WTC11 (cell line): Measurements from ENCODE around the gene LRRC70. TPM values are rescaled to one million over a fixed set of nuclear protein-coding genes. Genes with fewer than 3 reads are reported as not detected.

ENCODE experiments used
- ATAC-seq: fragments of 200-7000 bp; cut with Tn5 transposase; 2 replicates; pipeline ENCODE4 v1.10.0; 2021; ENCODE audit warnings: mild to moderate bottlenecking, moderate library complexity
- CTCF ChIA-PET: fragments of 300-600 bp; sonication (Branson Sonifier 250); formaldehyde crosslinking; loops from one replicate; lab custom pipeline; 2021; ENCODE audit warnings: antibody characterized with exemption; lab: Charles Lee
- POLR2A ChIA-PET: fragments of 350-600 bp; sonication (Branson Sonifier 250); formaldehyde crosslinking; loops from one replicate; lab custom pipeline; 2021; ENCODE audit warnings: antibody characterized with exemption; lab: Charles Lee
- DNase-seq: peaks from one replicate; pipeline ENCODE4 v3.0.0; 2021; ENCODE audit warnings: low spot score
- H3K27ac Mint-ChIP-seq: 2 replicates; pipeline ENCODE4 v1.8.0; 2021; ENCODE audit warnings: mixed read lengths
- H3K27me3 Mint-ChIP-seq: 2 replicates; pipeline ENCODE4 v1.8.0; 2021; ENCODE audit warnings: low read depth, mild to moderate bottlenecking, moderate library complexity, mixed read lengths
- H3K36me3 Mint-ChIP-seq: 2 replicates; pipeline ENCODE4 v1.8.0; 2021; ENCODE audit warnings: mixed read lengths
- H3K4me1 Mint-ChIP-seq: 2 replicates; pipeline ENCODE4 v1.8.0; 2022; ENCODE audit warnings: mixed read lengths
- H3K4me3 Mint-ChIP-seq: 2 replicates; pipeline ENCODE4 v1.8.0; 2021; ENCODE audit warnings: mild to moderate bottlenecking, moderate library complexity, mixed read lengths
- H3K9me3 Mint-ChIP-seq: 2 replicates; pipeline ENCODE4 v1.8.0; 2021; ENCODE audit warnings: mixed read lengths
- ATF2 ChIP-seq: sonication (generic); formaldehyde crosslinking; IDR thresholded peaks from 2 replicates; pipeline ENCODE4 v1.8.1; 2022; ENCODE audit warnings: low read depth, missing genetic modification reagents, borderline replicate concordance
- CBFB ChIP-seq: sonication (generic); formaldehyde crosslinking; IDR thresholded peaks from 2 replicates; pipeline ENCODE4 v1.8.1; 2022; ENCODE audit warnings: mild to moderate bottlenecking, low read depth, missing genetic modification reagents
- ELF4 ChIP-seq: sonication (generic); formaldehyde crosslinking; IDR thresholded peaks from 2 replicates; pipeline ENCODE4 v1.8.1; 2022; ENCODE audit warnings: low read depth, mild to moderate bottlenecking, moderate library complexity, missing genetic modification reagents
- EMX1 ChIP-seq: fragments of 250-450 bp; sonication (Bioruptor Pico); IDR thresholded peaks from 2 replicates; pipeline ENCODE4 v1.8.0; 2021; ENCODE audit warnings: mild to moderate bottlenecking
- FOXK1 ChIP-seq: sonication (generic); formaldehyde crosslinking; IDR thresholded peaks from 2 replicates; pipeline ENCODE4 v1.8.0; 2022; ENCODE audit warnings: mild to moderate bottlenecking, moderate library complexity, missing genetic modification reagents
- FOXP4 ChIP-seq: sonication (generic); formaldehyde crosslinking; IDR thresholded peaks from 2 replicates; pipeline ENCODE4 v1.8.0; 2022; ENCODE audit warnings: mild to moderate bottlenecking, missing genetic modification reagents
- GTF2I ChIP-seq: fragments of 250-450 bp; sonication (Bioruptor Pico); conservative IDR thresholded peaks from 2 replicates; pipeline ENCODE4 v1.4.0; 2021; ENCODE audit warnings: mild to moderate bottlenecking
- KAT7 ChIP-seq: sonication (generic); formaldehyde crosslinking; IDR thresholded peaks from 2 replicates; pipeline ENCODE4 v1.8.1; 2023; ENCODE audit warnings: missing genetic modification reagents, mild to moderate bottlenecking, borderline replicate concordance
- MXD4 ChIP-seq: fragments of 250-450 bp; sonication (Bioruptor Pico); IDR thresholded peaks from 2 replicates; pipeline ENCODE4 v1.8.0; 2021; ENCODE audit warnings: mild to moderate bottlenecking, moderate library complexity, borderline replicate concordance
- NFATC4 ChIP-seq: fragments of 250-450 bp; sonication (Bioruptor Pico); IDR thresholded peaks from 2 replicates; pipeline ENCODE4 v1.9.0; 2021; ENCODE audit warnings: mild to moderate bottlenecking
- SMAD3 ChIP-seq: sonication (generic); formaldehyde crosslinking; IDR thresholded peaks from 2 replicates; pipeline ENCODE4 v1.8.0; 2022; ENCODE audit warnings: missing genetic modification reagents, mild to moderate bottlenecking, borderline replicate concordance
- ZNF219 ChIP-seq: sonication (generic); formaldehyde crosslinking; IDR thresholded peaks from 2 replicates; pipeline ENCODE4 v1.8.0; 2023; ENCODE audit warnings: missing genetic modification reagents, mild to moderate bottlenecking, borderline replicate concordance
- ZNF423 ChIP-seq: fragments of 250-450 bp; sonication (Bioruptor Pico); IDR thresholded peaks from 2 replicates; pipeline ENCODE4 v2.1.2; 2022; ENCODE audit warnings: mild to moderate bottlenecking, moderate library complexity
- total RNA-seq: library from RNA; stranded (reverse); gene quantifications from 3 replicates; pipeline ENCODE4 v1.2.3, GENCODE V29; 2021
- TF ChIP-seq, protein P1 (sequence below): sonication (generic); formaldehyde crosslinking; IDR thresholded peaks from 2 replicates; pipeline ENCODE4 v1.8.1; 2022; ENCODE audit warnings: missing genetic modification reagents, borderline replicate concordance
- TF ChIP-seq, protein P2 (sequence below): sonication (generic); formaldehyde crosslinking; conservative IDR thresholded peaks from 2 replicates; pipeline ENCODE4 v1.8.1; 2023; ENCODE audit warnings: mild to moderate bottlenecking, low read depth, missing genetic modification reagents, moderate library complexity
- TF ChIP-seq, protein P3 (sequence below): sonication (generic); formaldehyde crosslinking; IDR thresholded peaks from 2 replicates; pipeline ENCODE4 v1.8.1; 2022; ENCODE audit warnings: mild to moderate bottlenecking, missing genetic modification reagents, moderate library complexity, borderline replicate concordance
- TF ChIP-seq, protein P4 (sequence below): fragments of 250-450 bp; sonication (Bioruptor Pico); IDR thresholded peaks from 2 replicates; pipeline ENCODE4 v1.9.0; 2021; ENCODE audit warnings: moderate library complexity, mild to moderate bottlenecking, inconsistent platforms, borderline replicate concordance

Gene LRRC70
- total RNA-seq, 1 experiment from 2014 or later = 0.37 TPM

- Mint-ChIP-seq H3K27me3 (no peaks in the 10 kb centered on the region), H3K4me3 (no peak overlapping the region), H3K9me3 (no peaks in the 10 kb centered on the region), H3K27ac (no peak overlapping the region), H3K4me1 (peaks cover 2% of the 10 kb centered on the region; the same call in 1 of the 2 replicates), H3K36me3 (peaks cover 31% of the 10 kb centered on the region)
- ATAC-seq (no peak), DNase-seq (no peak)
- POLR2A ChIA-PET = no interaction called here
- no peak for TF ChIP-seq MXD4 (CRISPR knock-in tag)
- no peak for TF ChIP-seq EMX1 (CRISPR knock-in tag)
- no peak for TF ChIP-seq ZNF219 (CRISPR knock-in tag)
- no peak for TF ChIP-seq CBFB (CRISPR knock-in tag)
- TF ChIP-seq, protein P1, sequence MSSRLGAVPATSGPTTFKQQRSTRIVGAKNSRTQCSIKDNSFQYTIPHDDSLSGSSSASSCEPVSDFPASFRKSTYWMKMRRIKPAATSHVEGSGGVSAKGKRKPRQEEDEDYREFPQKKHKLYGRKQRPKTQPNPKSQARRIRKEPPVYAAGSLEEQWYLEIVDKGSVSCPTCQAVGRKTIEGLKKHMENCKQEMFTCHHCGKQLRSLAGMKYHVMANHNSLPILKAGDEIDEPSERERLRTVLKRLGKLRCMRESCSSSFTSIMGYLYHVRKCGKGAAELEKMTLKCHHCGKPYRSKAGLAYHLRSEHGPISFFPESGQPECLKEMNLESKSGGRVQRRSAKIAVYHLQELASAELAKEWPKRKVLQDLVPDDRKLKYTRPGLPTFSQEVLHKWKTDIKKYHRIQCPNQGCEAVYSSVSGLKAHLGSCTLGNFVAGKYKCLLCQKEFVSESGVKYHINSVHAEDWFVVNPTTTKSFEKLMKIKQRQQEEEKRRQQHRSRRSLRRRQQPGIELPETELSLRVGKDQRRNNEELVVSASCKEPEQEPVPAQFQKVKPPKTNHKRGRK (CRISPR knock-in tag) = no peak
- no peak for TF ChIP-seq NFATC4 (CRISPR knock-in tag)
- TF ChIP-seq ELF4 (CRISPR knock-in tag) = no peak
- TF ChIP-seq FOXP4 (CRISPR knock-in tag) = no peak
- TF ChIP-seq GTF2I (CRISPR knock-in tag) = no peak
- no peak for TF ChIP-seq FOXK1
- TF ChIP-seq KAT7 (CRISPR knock-in tag) = no peak
- TF ChIP-seq SMAD3 (CRISPR knock-in tag) = no peak
- TF ChIP-seq, protein P2, sequence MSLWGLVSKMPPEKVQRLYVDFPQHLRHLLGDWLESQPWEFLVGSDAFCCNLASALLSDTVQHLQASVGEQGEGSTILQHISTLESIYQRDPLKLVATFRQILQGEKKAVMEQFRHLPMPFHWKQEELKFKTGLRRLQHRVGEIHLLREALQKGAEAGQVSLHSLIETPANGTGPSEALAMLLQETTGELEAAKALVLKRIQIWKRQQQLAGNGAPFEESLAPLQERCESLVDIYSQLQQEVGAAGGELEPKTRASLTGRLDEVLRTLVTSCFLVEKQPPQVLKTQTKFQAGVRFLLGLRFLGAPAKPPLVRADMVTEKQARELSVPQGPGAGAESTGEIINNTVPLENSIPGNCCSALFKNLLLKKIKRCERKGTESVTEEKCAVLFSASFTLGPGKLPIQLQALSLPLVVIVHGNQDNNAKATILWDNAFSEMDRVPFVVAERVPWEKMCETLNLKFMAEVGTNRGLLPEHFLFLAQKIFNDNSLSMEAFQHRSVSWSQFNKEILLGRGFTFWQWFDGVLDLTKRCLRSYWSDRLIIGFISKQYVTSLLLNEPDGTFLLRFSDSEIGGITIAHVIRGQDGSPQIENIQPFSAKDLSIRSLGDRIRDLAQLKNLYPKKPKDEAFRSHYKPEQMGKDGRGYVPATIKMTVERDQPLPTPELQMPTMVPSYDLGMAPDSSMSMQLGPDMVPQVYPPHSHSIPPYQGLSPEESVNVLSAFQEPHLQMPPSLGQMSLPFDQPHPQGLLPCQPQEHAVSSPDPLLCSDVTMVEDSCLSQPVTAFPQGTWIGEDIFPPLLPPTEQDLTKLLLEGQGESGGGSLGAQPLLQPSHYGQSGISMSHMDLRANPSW (CRISPR knock-in tag) = no peak
- no peak for TF ChIP-seq ZNF423 (CRISPR knock-in tag)
- TF ChIP-seq, protein P3, sequence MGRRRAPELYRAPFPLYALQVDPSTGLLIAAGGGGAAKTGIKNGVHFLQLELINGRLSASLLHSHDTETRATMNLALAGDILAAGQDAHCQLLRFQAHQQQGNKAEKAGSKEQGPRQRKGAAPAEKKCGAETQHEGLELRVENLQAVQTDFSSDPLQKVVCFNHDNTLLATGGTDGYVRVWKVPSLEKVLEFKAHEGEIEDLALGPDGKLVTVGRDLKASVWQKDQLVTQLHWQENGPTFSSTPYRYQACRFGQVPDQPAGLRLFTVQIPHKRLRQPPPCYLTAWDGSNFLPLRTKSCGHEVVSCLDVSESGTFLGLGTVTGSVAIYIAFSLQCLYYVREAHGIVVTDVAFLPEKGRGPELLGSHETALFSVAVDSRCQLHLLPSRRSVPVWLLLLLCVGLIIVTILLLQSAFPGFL (CRISPR knock-in tag) = no peak
- TF ChIP-seq ATF2 (CRISPR knock-in tag) = no peak
- TF ChIP-seq, protein P4, sequence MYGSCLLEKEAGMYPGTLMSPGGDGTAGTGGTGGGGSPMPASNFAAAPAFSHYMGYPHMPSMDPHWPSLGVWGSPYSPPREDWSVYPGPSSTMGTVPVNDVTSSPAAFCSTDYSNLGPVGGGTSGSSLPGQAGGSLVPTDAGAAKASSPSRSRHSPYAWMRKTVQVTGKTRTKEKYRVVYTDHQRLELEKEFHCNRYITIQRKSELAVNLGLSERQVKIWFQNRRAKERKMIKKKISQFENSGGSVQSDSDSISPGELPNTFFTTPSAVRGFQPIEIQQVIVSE (CRISPR knock-in tag) = no peak
- CTCF ChIA-PET = no interaction called here
Measured at GRCh38 chr5:62542720-62543119, 35.9 kb upstream of the LRRC70 start.
